Neural cell (in vitro differentiated cells): Measurements from ENCODE around the gene CPAMD8. TPM values are rescaled to one million over a fixed set of nuclear protein-coding genes. Genes with fewer than 3 reads are reported as not detected.

Experiments used
- H2AFZ ChIP-seq: fragments of 200-600, 300-800 bp; sonication (generic), shearing (Covaris generic); 2 replicates; pipeline ENCODE4 v1.6.0; 2014; ENCODE audit warnings: low read depth, mild to moderate bottlenecking, antibody characterized with exemption, low read length, moderate library complexity
- H3F3A ChIP-seq: fragments of 200-600 bp; shearing (Covaris generic); 2 replicates; pipeline ENCODE4 v1.6.1; 2016; ENCODE audit warnings: mild to moderate bottlenecking, moderate library complexity, mixed read lengths, antibody characterized with exemption, low read length; ENCODE audit not compliant: insufficient read depth, poor library complexity, severe bottlenecking
- H3K27ac ChIP-seq: fragments of 200-600, 300-800 bp; sonication (generic), shearing (Covaris generic); 2 replicates; pipeline ENCODE4 v1.5.1; 2014; ENCODE audit warnings: mild to moderate bottlenecking, low read length, moderate library complexity
- H3K27me3 ChIP-seq: fragments of 300-800, 200-600 bp; sonication (generic), shearing (Covaris generic); 2 replicates; pipeline ENCODE4 v1.6.0; 2014; ENCODE audit warnings: mild to moderate bottlenecking, low read depth, low read length, moderate library complexity; ENCODE audit not compliant: insufficient read depth
- H3K36me3 ChIP-seq: fragments of 300-800, 200-600 bp; sonication (generic), shearing (Covaris generic); 2 replicates; pipeline ENCODE4 v1.5.1; 2014; ENCODE audit warnings: mild to moderate bottlenecking, antibody characterized with exemption, low read length, moderate library complexity; ENCODE audit not compliant: insufficient read depth
- H3K4me2 ChIP-seq: fragments of 300-800, 200-600 bp; sonication (generic), shearing (Covaris generic); 2 replicates; pipeline ENCODE4 v1.6.0; 2014; ENCODE audit warnings: mild to moderate bottlenecking, low read length
- H3K4me3 ChIP-seq: fragments of 300-800, 200-600 bp; sonication (generic), shearing (Covaris generic); 2 replicates; pipeline ENCODE4 v1.5.1; 2014; ENCODE audit warnings: mild to moderate bottlenecking, low read length, moderate library complexity
- H3K79me2 ChIP-seq: fragments of 200-600 bp; shearing (Covaris generic); replicated peaks from 2 replicates; pipeline ENCODE4 v1.6.0; 2014; ENCODE audit warnings: mild to moderate bottlenecking, low read length, moderate library complexity; ENCODE audit not compliant: insufficient read depth
- H3K9ac ChIP-seq: fragments of 300-800, 200-600 bp; sonication (generic), shearing (Covaris generic); 2 replicates; pipeline ENCODE4 v1.6.1; 2016; ENCODE audit warnings: mild to moderate bottlenecking, low read length, mixed read lengths
- H3K9me2 ChIP-seq: fragments of 200-600 bp; shearing (Covaris generic); 2 replicates; pipeline ENCODE4 v1.6.1; 2016; ENCODE audit warnings: mild to moderate bottlenecking, low read length, mixed read lengths; ENCODE audit not compliant: insufficient read depth
- H3K9me3 ChIP-seq: fragments of 200-600, 300-800 bp; sonication (generic), shearing (Covaris generic); 2 replicates; pipeline ENCODE4 v1.6.1; 2016; ENCODE audit warnings: mild to moderate bottlenecking, mixed run types, low read length, moderate library complexity, mixed read lengths
- H4K20me1 ChIP-seq: fragments of 200-600 bp; shearing (Covaris generic); 2 replicates; pipeline ENCODE4 v1.6.1; 2016; ENCODE audit warnings: mild to moderate bottlenecking, mixed run types; ENCODE audit not compliant: insufficient read depth
- EP300 ChIP-seq: fragments of 450-650 bp; conservative IDR thresholded peaks from 2 replicates; pipeline ENCODE4 v1.6.1; 2014; ENCODE audit warnings: antibody characterized with exemption, mild to moderate bottlenecking, moderate library complexity; ENCODE audit not compliant: poor library complexity, severe bottlenecking
- EZH2 ChIP-seq: fragments of 200-600, 300-800 bp; shearing (Covaris generic), sonication (generic); IDR thresholded peaks from 2 replicates; pipeline ENCODE4 v1.6.1; 2014; ENCODE audit warnings: antibody characterized with exemption, low read length, borderline replicate concordance, mild to moderate bottlenecking; ENCODE audit not compliant: insufficient read depth, poor library complexity, severe bottlenecking
- MXI1 ChIP-seq: fragments of 450-650 bp; conservative IDR thresholded peaks from 2 replicates; pipeline ENCODE4 v1.6.1; 2014; ENCODE audit warnings: antibody characterized with exemption, mild to moderate bottlenecking; ENCODE audit not compliant: poor library complexity, severe bottlenecking
- POLR2AphosphoS5 ChIP-seq: IDR thresholded peaks from 2 replicates; pipeline ENCODE4 v1.6.1; 2012
- RAD21 ChIP-seq: fragments of 450-650 bp; conservative IDR thresholded peaks from 2 replicates; pipeline ENCODE4 v1.6.1; 2014; ENCODE audit warnings: antibody characterized with exemption, mild to moderate bottlenecking, moderate library complexity
- REST ChIP-seq: IDR thresholded peaks from 2 replicates; pipeline ENCODE4 v1.6.1; 2012; ENCODE audit warnings: borderline replicate concordance
- SMC3 ChIP-seq: fragments of 450-650 bp; conservative IDR thresholded peaks from 2 replicates; pipeline ENCODE4 v1.6.1; 2014; ENCODE audit warnings: antibody characterized with exemption, mild to moderate bottlenecking, moderate library complexity; ENCODE audit not compliant: poor library complexity
- TAF1 ChIP-seq: IDR thresholded peaks from 2 replicates; pipeline ENCODE4 v1.6.1; 2012; ENCODE audit warnings: low read depth
- polyA plus RNA-seq: library from polyadenylated mRNA; depleted of rRNA; stranded (reverse); fragments of >200 nt; gene quantifications from 2 replicates; pipeline ENCODE4 v1.2.3, GENCODE V29; 2014
- TF ChIP-seq, protein P1 (sequence below): fragments of 450-650 bp; IDR thresholded peaks from 2 replicates; pipeline ENCODE4 v1.5.1; 2014; ENCODE audit warnings: antibody characterized with exemption, mild to moderate bottlenecking, moderate library complexity; ENCODE audit not compliant: poor library complexity, severe bottlenecking

Gene CPAMD8
- polyA plus RNA-seq, 1 donor from 2014 or later = 1.9 TPM

DNA sequence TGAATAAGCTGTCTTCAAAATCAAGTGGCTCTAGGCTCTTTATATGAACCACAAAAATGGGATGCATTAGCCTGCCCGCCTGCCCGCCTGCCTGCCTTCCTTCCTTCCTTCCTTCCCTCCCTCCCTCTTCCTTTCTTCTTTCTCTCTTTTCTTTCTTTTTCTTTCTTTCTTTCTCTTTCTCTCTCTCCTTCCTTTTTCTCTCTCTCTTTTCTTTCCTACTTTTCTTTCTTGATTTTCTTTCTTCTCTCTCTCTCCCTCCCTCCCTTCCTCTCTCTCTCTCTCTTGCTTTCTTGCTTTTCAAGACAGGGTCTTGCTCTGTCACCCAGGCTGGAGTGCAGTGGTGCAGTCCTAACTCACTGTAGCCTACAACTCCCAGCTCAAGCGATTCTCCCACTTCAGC is 110.9 kb downstream of the CPAMD8 start:
- no peaks in the 10 kb centered on the region for H3K79me2 ChIP-seq
- H3K9ac ChIP-seq = no peak overlapping the region
- no peaks in the 10 kb centered on the region for H3K27me3 ChIP-seq
- peaks cover 3% of the 10 kb centered on the region for H3K9me3 ChIP-seq
- no peak overlapping the region for H3K4me3 ChIP-seq
- H3K4me2 ChIP-seq = no peak overlapping the region
- no peak overlapping the region for H3K27ac ChIP-seq
- H4K20me1 ChIP-seq = no peaks in the 10 kb centered on the region
- H3K36me3 ChIP-seq = no peaks in the 10 kb centered on the region
- H3F3A ChIP-seq = no peaks in the 10 kb centered on the region
- no peaks in the 10 kb centered on the region for H3K9me2 ChIP-seq
- H2AFZ ChIP-seq = no peak overlapping the region
- TF ChIP-seq REST = no peak
- TF ChIP-seq EP300 = no peak
- TF ChIP-seq POLR2AphosphoS5 = no peak
- TF ChIP-seq, protein P1, sequence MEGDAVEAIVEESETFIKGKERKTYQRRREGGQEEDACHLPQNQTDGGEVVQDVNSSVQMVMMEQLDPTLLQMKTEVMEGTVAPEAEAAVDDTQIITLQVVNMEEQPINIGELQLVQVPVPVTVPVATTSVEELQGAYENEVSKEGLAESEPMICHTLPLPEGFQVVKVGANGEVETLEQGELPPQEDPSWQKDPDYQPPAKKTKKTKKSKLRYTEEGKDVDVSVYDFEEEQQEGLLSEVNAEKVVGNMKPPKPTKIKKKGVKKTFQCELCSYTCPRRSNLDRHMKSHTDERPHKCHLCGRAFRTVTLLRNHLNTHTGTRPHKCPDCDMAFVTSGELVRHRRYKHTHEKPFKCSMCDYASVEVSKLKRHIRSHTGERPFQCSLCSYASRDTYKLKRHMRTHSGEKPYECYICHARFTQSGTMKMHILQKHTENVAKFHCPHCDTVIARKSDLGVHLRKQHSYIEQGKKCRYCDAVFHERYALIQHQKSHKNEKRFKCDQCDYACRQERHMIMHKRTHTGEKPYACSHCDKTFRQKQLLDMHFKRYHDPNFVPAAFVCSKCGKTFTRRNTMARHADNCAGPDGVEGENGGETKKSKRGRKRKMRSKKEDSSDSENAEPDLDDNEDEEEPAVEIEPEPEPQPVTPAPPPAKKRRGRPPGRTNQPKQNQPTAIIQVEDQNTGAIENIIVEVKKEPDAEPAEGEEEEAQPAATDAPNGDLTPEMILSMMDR = no peak
- TF ChIP-seq EZH2 = no peak
- no peak for TF ChIP-seq SMC3
- no peak for TF ChIP-seq RAD21
- no peak for TF ChIP-seq TAF1
- TF ChIP-seq MXI1 = no peak

GRCh38 chr19:16915135-16915534 is 111.5 kb downstream of the CPAMD8 start:
- Histone ChIP-seq H3K9ac (no peak overlapping the region), H3F3A (no peaks in the 10 kb centered on the region)

More at GRCh38 chr19:16915135-16915534, 111.5 kb downstream of the CPAMD8 start:
- Histone ChIP-seq H3K36me3 (no peaks in the 10 kb centered on the region), H3K9me2 (no peaks in the 10 kb centered on the region), H3K4me2 (no peak overlapping the region), H3K4me3 (no peak overlapping the region), H3K27me3 (no peaks in the 10 kb centered on the region), H3K27ac (no peak overlapping the region), H3K9me3 (peaks cover 3% of the 10 kb centered on the region), H4K20me1 (no peaks in the 10 kb centered on the region), H2AFZ (no peak overlapping the region), H3K79me2 (no peaks in the 10 kb centered on the region)
- TF ChIP-seq POLR2AphosphoS5 (no peak), EZH2 (no peak), MXI1 (no peak), RAD21 (no peak), REST (no peak), EP300 (no peak), TAF1 (no peak), SMC3 (no peak)
- TF ChIP-seq, protein P1 = no peak
